ENCODE measurements around the gene PDCD6IP. TPM values are rescaled to one million over a fixed set of nuclear protein-coding genes. Genes with fewer than 3 reads are reported as not detected.
"Not testable (repeated sequence)": the region's sequence is repeated elsewhere in the genome, so short reads cannot be mapped to it uniquely, and the experiment has no call there.

Gene PDCD6IP
- polyA plus RNA-seq, 10 donors, result 84.1 to 147 (median 111) TPM

DNA sequence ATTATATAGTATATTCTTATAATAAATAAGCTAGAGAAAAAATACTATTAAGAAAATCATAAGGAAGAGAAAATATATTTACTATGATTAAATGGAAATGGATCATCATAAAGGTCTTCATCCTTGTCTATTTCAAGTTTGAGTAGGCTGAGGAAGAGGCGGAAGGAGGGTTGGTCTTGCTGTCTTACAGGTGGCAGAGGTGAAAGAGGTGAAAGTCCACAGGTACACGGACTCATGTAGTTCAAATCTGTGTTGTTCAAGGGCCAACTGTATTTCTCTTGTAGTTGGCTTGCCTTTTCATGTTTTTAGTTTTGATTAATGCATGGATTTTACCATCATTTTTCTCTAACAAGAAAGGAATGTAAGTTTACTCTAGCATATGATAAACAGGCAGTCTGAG is 41.7 kb downstream of the PDCD6IP start:
- DNase-seq, result no peak

- no peak for DNase-seq
These were observed 50.4 kb downstream of the PDCD6IP start for GRCh38 chr3:33848624-33849347.

GRCh38 chr3:33850599-33850998 is 52.2 kb downstream of the PDCD6IP start:
- not testable (repeated sequence) for DNase-seq

GRCh38 chr3:33855407-33855806 is 57.0 kb downstream of the PDCD6IP start:
- DNase-seq, result not testable (repeated sequence)

DNA sequence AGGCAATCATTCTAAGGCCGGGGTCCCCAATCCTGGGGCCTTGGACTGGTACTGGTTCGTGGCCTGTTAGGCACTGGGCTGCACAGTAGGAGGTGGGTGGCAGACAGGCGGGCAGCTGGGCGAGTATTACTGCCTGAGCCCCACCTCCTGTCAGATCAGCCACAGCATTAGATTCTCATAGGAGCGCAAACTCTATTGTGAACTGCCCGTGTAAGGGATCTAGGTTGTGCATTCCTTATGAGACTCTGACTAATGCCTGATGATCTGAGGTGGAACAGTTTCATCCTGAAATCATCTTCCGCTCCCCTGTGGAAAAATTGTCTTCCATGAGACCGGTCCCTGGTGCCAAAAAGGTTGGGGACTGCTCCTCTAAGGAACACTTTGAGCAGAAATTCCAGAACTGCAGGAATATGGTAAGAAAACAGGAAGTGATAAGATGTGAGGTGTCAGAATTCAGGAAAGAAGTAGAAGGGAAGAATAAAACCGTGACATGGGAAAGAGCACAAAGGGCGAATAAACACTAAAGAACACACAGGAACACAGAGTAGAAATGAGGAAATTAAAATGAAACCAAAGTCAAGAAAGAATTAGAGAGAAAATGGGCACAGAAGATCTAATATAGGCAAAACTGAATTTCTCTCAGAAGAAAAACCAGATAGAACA is 57.6 kb downstream of the PDCD6IP start:
- no peak for DNase-seq

DNA sequence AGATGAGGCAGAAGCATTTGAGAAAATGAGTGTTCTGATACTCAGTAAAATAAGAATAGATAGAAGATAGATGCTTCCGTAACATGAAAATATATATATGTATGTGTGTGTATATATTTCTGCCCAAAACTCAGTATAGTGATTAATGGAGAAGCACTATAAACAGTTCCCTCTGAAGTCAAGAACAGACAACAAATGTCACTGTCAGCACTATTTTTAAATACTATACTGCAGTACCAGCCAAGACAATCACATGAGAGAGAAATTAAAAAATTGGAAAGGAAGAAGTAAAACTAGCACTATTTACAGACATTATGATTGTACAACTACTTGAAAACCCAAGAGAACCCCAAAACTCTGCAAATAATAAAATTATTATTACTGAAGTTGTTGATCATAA is 59.3 kb downstream of the PDCD6IP start:
- not testable (repeated sequence) for DNase-seq

DNA sequence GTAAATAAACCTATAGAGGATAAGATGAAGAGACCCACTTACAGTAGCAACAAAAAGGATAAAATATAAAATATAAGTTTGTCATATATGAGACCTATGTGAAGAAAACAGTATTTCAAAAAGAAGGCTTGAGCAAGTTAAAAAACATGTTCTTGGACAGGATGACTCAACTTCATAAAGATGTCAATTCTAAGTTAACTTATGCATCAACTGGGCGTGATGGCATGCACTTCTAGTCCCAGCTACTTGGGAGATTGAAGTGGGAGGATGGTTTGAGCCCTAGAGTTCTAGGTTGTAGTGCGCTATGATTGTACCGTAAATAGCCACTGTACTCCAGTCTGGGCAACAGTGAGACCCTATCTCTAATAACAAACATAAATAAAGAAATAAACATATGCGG is 59.7 kb downstream of the PDCD6IP start:
- no peak for DNase-seq

GRCh38 chr3:33860373-33861050 is 62.1 kb downstream of the PDCD6IP start:
- DNase-seq, result no peak

- DNase-seq, result no peak
These were observed 66.7 kb downstream of the PDCD6IP start for GRCh38 chr3:33865133-33865532.

DNA sequence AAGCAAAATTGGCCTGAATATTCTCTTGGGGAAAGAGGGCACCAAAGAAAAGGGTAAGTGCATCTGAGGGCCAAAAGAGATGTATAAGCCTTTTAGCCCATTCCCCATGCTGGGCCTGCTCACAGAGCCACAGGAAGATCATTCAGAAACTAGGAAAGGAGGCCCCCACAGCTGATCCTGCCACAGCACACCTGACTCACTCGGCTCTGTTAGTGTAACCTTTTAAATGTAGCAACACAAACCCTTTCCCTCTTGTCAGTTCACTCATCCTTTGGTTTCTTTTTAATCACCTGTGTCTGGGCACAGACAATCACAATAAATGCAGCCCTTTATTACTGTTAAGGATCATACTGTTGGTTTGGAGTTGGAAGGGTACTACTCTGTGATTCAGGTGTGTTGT is 69.9 kb downstream of the PDCD6IP start:
- no peak for DNase-seq

GRCh38 chr3:33869977-33870376 is 71.5 kb downstream of the PDCD6IP start:
- no peak for DNase-seq

DNA sequence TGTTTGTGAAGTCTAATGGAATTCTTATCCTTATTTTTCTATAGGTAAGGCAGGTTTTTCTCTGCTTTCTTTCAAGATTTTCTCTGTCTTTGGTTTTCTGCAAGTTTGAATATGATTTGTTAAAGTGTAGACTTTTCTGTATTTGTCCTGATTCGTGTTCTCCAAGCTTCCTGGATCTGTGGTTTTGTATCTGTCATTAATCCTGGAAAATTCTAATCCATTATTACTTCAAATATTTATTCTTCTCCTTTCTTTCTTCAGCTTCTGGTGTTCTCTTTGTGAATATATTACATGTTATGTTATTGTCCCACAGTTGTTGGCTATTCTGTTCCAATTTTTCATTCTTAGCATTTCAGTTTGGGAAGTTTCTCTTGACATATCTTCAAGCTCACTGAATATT is 76.4 kb downstream of the PDCD6IP start:
- no peak for DNase-seq

GRCh38 chr3:33875680-33876079 is 77.2 kb downstream of the PDCD6IP start:
- DNase-seq, result no peak

DNA sequence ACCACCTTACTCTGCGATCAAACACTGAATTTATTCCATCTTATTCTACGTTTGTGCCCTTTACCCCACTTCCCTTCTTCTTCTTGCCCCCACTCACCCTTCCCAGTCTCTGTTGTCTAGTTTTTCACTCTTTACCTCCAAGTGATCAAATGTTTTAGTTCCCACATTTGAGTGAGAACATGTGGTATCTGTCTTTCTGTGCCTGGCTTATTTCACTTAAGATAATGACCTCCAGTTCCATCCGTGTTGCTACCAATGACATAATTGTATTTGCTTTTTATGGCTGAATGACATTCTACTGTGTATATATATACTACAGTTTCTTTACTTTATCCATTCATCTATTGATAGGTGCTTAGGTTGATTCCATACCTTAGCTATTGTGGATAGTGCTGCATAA is 78.8 kb downstream of the PDCD6IP start:
- no peak for DNase-seq

GRCh38 chr3:33879540-33879939 is 81.1 kb downstream of the PDCD6IP start:
- DNase-seq, result peak in 2 of 3 donors; percentile 2 to 5

GRCh38 chr3:33881156-33882064 is 83.0 kb downstream of the PDCD6IP start:
- no peak for DNase-seq

GRCh38 chr3:33882296-33882695 is 83.9 kb downstream of the PDCD6IP start:
- no peak for DNase-seq

DNA sequence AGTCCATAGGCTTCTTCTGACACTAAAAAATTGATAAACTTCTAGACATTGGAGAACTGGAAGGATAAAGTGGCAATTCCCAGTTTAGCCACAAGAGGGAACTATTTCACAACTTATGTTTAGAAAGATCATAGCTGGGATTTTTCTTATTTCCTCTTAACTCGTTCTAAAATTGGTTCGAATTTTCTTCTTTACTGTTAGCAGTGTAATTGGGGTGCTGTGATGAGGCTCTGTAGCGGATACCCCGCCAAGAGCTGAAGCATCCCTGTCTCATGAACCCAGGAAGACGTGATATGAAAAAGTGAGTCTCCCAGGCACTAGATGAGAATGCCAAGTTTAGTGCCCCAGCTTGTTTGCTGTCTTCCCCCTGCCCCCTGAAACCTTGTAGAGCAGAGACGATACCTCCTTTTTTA is 85.1 kb downstream of the PDCD6IP start:
- DNase-seq, result peak; percentile 51 to 69 (median 54)

DNA sequence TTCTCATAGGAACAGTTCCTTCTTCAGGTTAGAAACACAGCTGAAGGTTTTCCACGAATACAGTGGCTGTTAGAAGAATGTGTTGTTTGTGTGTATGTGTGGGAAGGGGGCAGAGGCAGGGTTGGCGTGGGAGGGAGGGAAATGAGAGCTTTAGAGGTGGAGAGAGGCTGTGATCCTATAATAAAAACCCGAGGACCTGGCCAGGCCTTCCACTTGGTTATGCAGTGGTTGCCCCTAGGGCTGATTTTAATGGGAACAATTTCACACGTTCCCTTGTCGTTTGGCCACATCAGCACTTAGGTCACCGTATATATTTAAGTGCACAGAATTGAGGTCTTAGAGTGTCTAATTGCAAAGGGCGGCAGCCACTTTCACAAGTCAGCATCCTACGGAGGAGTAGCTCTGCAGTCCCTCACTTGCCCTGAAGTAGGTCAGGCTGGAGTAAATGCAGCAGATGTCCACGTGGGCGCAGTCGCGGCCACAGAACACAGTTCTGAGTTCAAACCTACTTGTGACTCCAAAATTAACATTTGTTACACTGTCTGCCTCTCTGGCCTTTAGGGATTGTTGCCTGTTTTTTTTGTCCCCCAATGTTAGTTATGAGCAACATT is 85.6 kb downstream of the PDCD6IP start:
- peak in 1 of 3 donors; percentile 18 for DNase-seq

- no peak for DNase-seq
These were observed 86.3 kb downstream of the PDCD6IP start for GRCh38 chr3:33884701-33885100.

DNA sequence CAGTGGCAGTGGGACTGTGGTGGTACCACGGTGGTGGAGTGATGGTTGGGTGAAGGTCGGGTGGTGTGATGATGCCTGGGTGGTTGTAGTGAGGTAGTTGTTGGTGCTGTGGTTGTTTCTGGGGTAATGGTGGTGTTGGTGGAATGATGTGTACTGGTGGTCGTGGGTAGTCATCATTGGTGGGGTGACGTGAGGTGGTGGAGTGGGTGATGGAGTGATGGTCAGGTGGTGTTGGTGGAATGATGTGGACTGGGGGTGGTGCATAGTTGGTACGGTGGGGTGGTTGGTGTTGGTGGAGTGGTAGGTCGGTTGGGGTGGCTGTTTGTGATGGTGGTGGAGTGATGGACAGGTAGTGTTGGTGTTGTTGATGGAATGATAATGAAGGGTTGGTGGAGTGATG is 87.1 kb downstream of the PDCD6IP start:
- DNase-seq, result no peak
